ENCODE data around the gene RSL24D1. TPM values are rescaled to one million over a fixed set of nuclear protein-coding genes. Genes with fewer than 3 reads are reported as not detected.

The RSL24D1 gene
- total and polyA plus RNA-seq, 2 of the 13 experiments (the other 11 are each of a cell fraction or from before 2014, with no cell fraction given): 58.8 to 100.0 TPM

DNA sequence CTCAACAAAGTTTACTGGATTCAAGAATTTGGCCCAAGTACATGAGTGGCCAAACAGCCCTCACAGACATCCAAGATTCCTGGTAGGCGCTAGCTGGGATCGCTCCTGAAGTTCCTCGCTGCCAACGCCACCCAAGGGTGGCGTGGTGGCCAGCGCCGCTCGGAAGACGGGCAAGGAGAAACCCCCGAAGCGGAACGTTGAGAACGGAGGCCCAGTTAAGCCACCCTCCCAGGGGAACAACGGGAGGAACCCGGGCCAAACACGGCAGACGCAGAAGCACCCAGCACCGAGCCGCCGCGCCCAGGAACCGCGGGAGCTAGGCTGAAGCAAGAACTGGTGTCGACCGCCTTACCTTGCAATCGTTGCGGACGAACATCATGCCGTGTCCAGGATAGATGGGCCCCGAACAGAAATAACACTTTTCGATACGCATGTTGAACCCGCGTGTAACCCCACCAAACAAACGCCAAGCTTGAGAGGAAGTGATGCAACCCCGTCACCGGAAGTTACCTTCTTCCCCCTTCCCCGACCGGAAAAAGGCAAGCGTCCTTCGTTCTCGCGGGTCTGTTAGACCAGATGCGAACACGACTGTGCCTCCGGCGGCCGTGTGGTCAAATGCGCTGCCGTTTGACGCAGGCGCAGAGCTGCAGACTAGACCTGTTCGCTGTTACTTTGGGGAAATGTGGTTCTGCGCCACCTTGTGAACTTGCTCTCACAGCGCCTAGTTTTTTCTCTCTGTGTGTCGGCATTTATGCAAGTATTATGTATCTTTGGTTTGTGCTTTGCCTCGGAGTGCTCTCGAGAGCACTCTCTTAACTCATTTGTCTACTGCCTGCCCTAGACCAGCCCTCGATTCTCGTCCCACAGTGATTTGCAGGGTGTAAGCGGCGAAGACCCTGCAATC lies at the start of gene RSL24D1 (continued):
- peak; percentile 90 for TF ChIP-seq ZNF564 (CRISPR knock-in tag; IDR thresholded peaks at IDR 0.05)
- TF ChIP-seq HMG20B (CRISPR knock-in tag; conservative IDR thresholded peaks at IDR 0.05): 0 out of 2 replicates have a peak, but pooled peaks have one; percentile 9
- TF ChIP-seq, protein P1, sequence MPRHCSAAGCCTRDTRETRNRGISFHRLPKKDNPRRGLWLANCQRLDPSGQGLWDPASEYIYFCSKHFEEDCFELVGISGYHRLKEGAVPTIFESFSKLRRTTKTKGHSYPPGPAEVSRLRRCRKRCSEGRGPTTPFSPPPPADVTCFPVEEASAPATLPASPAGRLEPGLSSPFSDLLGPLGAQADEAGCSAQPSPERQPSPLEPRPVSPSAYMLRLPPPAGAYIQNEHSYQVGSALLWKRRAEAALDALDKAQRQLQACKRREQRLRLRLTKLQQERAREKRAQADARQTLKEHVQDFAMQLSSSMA (CRISPR knock-in tag; IDR thresholded peaks at IDR 0.05): 0 out of 2 replicates have a peak, but pooled peaks have one; percentile 62
- TF ChIP-seq POLR2A (IDR thresholded peaks at IDR 0.05; ENCODE audit: insufficient read depth in 1 of 2, low read depth in 2 of 2, low read length in 2 of 2): peak; percentile 86 to 94
- peak; percentile 57; the same call in 1 of the 2 replicates for TF ChIP-seq ZBTB21 (CRISPR knock-in tag; IDR thresholded peaks at IDR 0.05)
- no peak for TF ChIP-seq FOXA1 (IDR thresholded peaks at IDR 0.05)
- TF ChIP-seq FOXA1 (CRISPR knock-in tag; IDR thresholded peaks at IDR 0.05): peak; percentile 32; the same call in 1 of the 2 replicates
- peak; percentile 22; the same call in 1 of the 2 replicates for TF ChIP-seq SP140L (CRISPR knock-in tag; IDR thresholded peaks at IDR 0.05; ENCODE audit: borderline replicate concordance)
- TF ChIP-seq PHF21A (CRISPR knock-in tag; IDR thresholded peaks at IDR 0.05): peak; percentile 71
- TF ChIP-seq ISX (CRISPR knock-in tag; conservative IDR thresholded peaks at IDR 0.05): no peak
- TF ChIP-seq YEATS4 (CRISPR knock-in tag; IDR thresholded peaks at IDR 0.05; ENCODE audit: borderline replicate concordance): peak; percentile 89; the same call in 1 of the 2 replicates
- TF ChIP-seq, protein P2, sequence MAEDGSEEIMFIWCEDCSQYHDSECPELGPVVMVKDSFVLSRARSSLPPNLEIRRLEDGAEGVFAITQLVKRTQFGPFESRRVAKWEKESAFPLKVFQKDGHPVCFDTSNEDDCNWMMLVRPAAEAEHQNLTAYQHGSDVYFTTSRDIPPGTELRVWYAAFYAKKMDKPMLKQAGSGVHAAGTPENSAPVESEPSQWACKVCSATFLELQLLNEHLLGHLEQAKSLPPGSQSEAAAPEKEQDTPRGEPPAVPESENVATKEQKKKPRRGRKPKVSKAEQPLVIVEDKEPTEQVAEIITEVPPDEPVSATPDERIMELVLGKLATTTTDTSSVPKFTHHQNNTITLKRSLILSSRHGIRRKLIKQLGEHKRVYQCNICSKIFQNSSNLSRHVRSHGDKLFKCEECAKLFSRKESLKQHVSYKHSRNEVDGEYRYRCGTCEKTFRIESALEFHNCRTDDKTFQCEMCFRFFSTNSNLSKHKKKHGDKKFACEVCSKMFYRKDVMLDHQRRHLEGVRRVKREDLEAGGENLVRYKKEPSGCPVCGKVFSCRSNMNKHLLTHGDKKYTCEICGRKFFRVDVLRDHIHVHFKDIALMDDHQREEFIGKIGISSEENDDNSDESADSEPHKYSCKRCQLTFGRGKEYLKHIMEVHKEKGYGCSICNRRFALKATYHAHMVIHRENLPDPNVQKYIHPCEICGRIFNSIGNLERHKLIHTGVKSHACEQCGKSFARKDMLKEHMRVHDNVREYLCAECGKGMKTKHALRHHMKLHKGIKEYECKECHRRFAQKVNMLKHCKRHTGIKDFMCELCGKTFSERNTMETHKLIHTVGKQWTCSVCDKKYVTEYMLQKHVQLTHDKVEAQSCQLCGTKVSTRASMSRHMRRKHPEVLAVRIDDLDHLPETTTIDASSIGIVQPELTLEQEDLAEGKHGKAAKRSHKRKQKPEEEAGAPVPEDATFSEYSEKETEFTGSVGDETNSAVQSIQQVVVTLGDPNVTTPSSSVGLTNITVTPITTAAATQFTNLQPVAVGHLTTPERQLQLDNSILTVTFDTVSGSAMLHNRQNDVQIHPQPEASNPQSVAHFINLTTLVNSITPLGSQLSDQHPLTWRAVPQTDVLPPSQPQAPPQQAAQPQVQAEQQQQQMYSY (CRISPR knock-in tag; IDR thresholded peaks at IDR 0.05): no peak
- 0 out of 2 replicates have a peak, but pooled peaks have one; percentile 16 for TF ChIP-seq MIXL1 (CRISPR knock-in tag; IDR thresholded peaks at IDR 0.05)
- peak; percentile 82; the same call in 1 of the 2 replicates for TF ChIP-seq HDAC2 (CRISPR knock-in tag; IDR thresholded peaks at IDR 0.05)
- peak; percentile 61; the same call in 1 of the 2 replicates for TF ChIP-seq SIN3A (IDR thresholded peaks at IDR 0.05; ENCODE audit: borderline replicate concordance, low read depth, low read length)
- peak; percentile 51 for TF ChIP-seq XRCC5 (optimal IDR thresholded peaks at IDR 0.05; ENCODE audit: low read length)
- 0 out of 2 replicates have a peak, but pooled peaks have one; percentile 55 for TF ChIP-seq MED13 (CRISPR knock-in tag; IDR thresholded peaks at IDR 0.05)
- TF ChIP-seq NFE2L1 (CRISPR knock-in tag; IDR thresholded peaks at IDR 0.05; ENCODE audit: borderline replicate concordance): no peak
- peak; percentile 84; the same call in 1 of the 2 replicates for TF ChIP-seq ZNF556 (CRISPR knock-in tag; IDR thresholded peaks at IDR 0.05; ENCODE audit: borderline replicate concordance)
- no peak for TF ChIP-seq ZNF30 (CRISPR knock-in tag; IDR thresholded peaks at IDR 0.05)
- no peak for TF ChIP-seq RAD51 (IDR thresholded peaks at IDR 0.05; ENCODE audit: borderline replicate concordance)
- TF ChIP-seq ZNF430 (CRISPR knock-in tag; IDR thresholded peaks at IDR 0.05): peak; percentile 51; the same call in 1 of the 2 replicates
- TF ChIP-seq TMF1 (CRISPR knock-in tag; IDR thresholded peaks at IDR 0.05; ENCODE audit: low read depth): no peak
- TF ChIP-seq RFXAP (CRISPR knock-in tag; IDR thresholded peaks at IDR 0.05; ENCODE audit: borderline replicate concordance): 0 out of 2 replicates have a peak, but pooled peaks have one; percentile 58
- peak; percentile 52; the same call in 1 of the 2 replicates for TF ChIP-seq SP2 (CRISPR knock-in tag; IDR thresholded peaks at IDR 0.05)
- TF ChIP-seq MIER3 (CRISPR knock-in tag; IDR thresholded peaks at IDR 0.05; ENCODE audit: borderline replicate concordance): peak; percentile 64; the same call in 1 of the 2 replicates
- TF ChIP-seq ZNF7 (CRISPR knock-in tag; IDR thresholded peaks at IDR 0.05): peak; percentile 87
- TF ChIP-seq KMT2A (CRISPR knock-in tag; IDR thresholded peaks at IDR 0.05): peak; percentile 96; the same call in 1 of the 2 replicates
- TF ChIP-seq MED1 (CRISPR knock-in tag; IDR thresholded peaks at IDR 0.05): peak; percentile 71

Data from HepG2 (cell line).